ENCODE results near the gene SLC16A12. TPM values are rescaled to one million over a fixed set of nuclear protein-coding genes. Genes with fewer than 3 reads are reported as not detected.

The SLC16A12 gene
- total RNA-seq, 1 donor from 2014 or later: 0.21 TPM

DNA sequence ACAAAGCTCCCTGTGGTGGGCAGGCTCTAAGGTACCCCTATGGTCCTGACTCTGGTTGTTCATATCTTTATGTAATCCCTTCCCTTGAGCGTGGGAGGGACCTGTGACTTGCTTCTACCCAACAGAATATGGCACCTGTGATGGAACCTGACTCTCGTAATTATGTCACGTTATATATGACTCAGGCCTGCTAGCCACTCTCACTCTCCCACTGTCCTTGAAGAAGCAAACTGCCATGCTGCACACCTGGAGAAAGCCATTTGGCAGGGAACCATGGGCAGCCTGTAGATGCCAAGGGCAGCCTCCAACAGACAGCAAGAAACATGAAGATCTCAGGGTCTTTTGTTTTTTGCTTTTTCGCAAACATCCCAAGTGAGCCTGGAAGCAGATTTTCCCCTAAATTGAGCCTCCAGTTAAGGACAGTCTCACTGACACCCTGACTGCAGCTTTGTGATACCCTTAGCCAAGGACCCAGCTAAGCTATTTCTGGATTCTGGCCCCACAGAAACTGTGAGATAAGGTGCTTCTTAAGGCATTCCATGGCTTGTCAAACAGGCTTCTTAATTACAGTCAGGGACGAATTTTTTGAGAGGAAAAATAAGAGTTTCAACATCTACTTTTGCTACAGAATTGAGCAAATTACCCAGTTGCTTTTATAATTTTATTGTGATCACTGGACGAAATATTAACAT lies 71.4 kb downstream of the SLC16A12 start:
- no peak for DNase-seq (ENCODE audit: low spot score)
- Mint-ChIP-seq H3K27me3 (ENCODE audit: unreplicated experiment) (no peaks in the 10 kb centered on the region), H3K4me1 (ENCODE audit: unreplicated experiment) (no peaks in the 10 kb centered on the region), H3K9me3 (ENCODE audit: unreplicated experiment) (no peaks in the 10 kb centered on the region), H3K36me3 (ENCODE audit: low read depth, unreplicated experiment) (no peaks in the 10 kb centered on the region), H3K27ac (ENCODE audit: unreplicated experiment) (no peak overlapping the region), H3K4me3 (ENCODE audit: unreplicated experiment) (no peak overlapping the region)
- TF ChIP-seq, protein P1, sequence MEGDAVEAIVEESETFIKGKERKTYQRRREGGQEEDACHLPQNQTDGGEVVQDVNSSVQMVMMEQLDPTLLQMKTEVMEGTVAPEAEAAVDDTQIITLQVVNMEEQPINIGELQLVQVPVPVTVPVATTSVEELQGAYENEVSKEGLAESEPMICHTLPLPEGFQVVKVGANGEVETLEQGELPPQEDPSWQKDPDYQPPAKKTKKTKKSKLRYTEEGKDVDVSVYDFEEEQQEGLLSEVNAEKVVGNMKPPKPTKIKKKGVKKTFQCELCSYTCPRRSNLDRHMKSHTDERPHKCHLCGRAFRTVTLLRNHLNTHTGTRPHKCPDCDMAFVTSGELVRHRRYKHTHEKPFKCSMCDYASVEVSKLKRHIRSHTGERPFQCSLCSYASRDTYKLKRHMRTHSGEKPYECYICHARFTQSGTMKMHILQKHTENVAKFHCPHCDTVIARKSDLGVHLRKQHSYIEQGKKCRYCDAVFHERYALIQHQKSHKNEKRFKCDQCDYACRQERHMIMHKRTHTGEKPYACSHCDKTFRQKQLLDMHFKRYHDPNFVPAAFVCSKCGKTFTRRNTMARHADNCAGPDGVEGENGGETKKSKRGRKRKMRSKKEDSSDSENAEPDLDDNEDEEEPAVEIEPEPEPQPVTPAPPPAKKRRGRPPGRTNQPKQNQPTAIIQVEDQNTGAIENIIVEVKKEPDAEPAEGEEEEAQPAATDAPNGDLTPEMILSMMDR (IDR thresholded peaks at IDR 0.05; ENCODE audit: unreplicated experiment): no peak

DNA sequence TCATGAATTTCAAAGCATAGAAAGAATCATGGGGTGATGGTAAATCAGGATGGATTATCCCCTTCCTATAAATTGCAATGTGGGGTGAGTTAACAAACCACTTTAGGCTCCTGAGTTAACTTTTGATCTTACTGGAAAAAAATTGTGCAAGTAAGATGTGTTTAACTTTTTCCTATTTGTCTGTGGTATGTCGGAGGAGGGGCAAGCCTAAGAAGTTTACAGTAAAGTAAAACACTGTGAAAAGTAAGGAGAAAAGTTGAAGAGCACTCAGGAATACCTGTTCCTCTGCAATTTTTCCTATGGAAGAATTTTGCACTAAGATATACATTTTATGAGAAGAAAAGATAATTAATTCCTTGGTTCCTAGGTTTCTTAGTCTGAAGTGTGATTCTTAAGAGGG lies 76.6 kb downstream of the SLC16A12 start:
- TF ChIP-seq, protein P1 (IDR thresholded peaks at IDR 0.05; ENCODE audit: unreplicated experiment): no peak
- Mint-ChIP-seq H3K27me3 (ENCODE audit: unreplicated experiment) (no peaks in the 10 kb centered on the region), H3K27ac (ENCODE audit: unreplicated experiment) (no peak overlapping the region), H3K4me3 (ENCODE audit: unreplicated experiment) (no peak overlapping the region), H3K36me3 (ENCODE audit: low read depth, unreplicated experiment) (no peaks in the 10 kb centered on the region), H3K9me3 (ENCODE audit: unreplicated experiment) (no peaks in the 10 kb centered on the region), H3K4me1 (ENCODE audit: unreplicated experiment) (peaks cover 13% of the 10 kb centered on the region)
- no peak for DNase-seq (ENCODE audit: low spot score)

DNA sequence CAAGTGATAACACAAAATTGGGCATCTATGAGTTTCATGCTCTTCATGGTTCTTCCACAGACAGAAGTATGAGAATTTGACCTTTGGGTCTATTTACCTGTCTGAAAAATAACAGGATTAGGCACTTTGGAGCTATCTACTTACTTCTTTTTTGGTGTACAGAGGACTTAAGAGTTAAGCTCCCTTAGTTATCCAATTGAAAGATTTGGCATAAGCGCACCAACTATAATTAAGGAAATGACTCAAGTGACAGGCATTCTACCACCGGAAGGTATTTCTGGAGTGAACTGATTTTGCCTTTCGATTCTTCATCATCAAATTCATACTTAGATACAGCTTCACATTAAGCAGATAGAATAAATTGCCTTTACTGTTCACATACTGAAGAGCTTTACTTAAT lies 77.1 kb downstream of the SLC16A12 start:
- Mint-ChIP-seq H3K9me3 (ENCODE audit: unreplicated experiment) (no peaks in the 10 kb centered on the region), H3K4me3 (ENCODE audit: unreplicated experiment) (no peak overlapping the region), H3K4me1 (ENCODE audit: unreplicated experiment) (peaks cover 13% of the 10 kb centered on the region), H3K27me3 (ENCODE audit: unreplicated experiment) (no peaks in the 10 kb centered on the region), H3K27ac (ENCODE audit: unreplicated experiment) (no peak overlapping the region), H3K36me3 (ENCODE audit: low read depth, unreplicated experiment) (no peaks in the 10 kb centered on the region)
- no peak for DNase-seq (ENCODE audit: low spot score)
- TF ChIP-seq, protein P1 (IDR thresholded peaks at IDR 0.05; ENCODE audit: unreplicated experiment): no peak

DNA sequence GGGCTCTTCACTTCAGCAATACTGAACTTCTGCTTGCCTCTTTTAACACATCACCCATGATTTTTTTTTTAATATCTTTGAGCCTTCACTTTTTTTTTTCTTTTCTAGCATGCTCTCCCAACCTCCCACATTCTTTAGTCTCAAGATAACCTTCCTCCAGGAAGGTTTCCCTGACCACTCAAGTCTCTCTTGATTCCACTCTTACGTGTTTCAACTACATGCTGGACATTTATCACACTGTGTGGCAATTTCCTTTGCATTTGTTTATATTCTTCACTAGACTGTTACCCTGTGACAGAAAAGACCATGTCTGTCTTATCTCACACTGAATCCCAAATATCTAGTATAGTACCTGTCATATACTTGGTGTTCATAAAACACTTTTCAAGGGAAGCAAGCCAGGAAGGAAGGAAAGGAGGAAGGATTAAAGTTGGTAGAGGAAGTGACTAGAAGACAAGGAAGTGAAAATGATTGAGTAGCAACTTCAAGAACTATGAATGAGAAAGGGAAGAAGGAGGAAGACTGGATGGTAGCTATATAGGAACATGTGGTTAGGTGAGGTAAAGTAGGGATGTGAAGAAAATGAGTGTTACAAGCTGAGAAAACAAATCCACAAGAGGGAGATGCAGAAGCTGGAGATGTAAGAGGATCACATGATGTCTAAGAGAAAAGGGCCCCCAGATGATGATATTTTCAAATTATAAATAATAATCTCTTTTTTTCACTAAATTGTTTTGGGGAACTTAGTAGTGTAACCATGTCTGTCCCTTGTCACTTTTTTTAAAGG lies 80.6 kb downstream of the SLC16A12 start:
- Mint-ChIP-seq H3K27me3 (ENCODE audit: unreplicated experiment) (no peaks in the 10 kb centered on the region), H3K4me1 (ENCODE audit: unreplicated experiment) (peaks cover 13% of the 10 kb centered on the region), H3K36me3 (ENCODE audit: low read depth, unreplicated experiment) (no peaks in the 10 kb centered on the region), H3K4me3 (ENCODE audit: unreplicated experiment) (no peak overlapping the region), H3K27ac (ENCODE audit: unreplicated experiment) (no peak overlapping the region), H3K9me3 (ENCODE audit: unreplicated experiment) (no peaks in the 10 kb centered on the region)
- DNase-seq (ENCODE audit: low spot score): no peak
- TF ChIP-seq, protein P1 (IDR thresholded peaks at IDR 0.05; ENCODE audit: unreplicated experiment): no peak

DNA sequence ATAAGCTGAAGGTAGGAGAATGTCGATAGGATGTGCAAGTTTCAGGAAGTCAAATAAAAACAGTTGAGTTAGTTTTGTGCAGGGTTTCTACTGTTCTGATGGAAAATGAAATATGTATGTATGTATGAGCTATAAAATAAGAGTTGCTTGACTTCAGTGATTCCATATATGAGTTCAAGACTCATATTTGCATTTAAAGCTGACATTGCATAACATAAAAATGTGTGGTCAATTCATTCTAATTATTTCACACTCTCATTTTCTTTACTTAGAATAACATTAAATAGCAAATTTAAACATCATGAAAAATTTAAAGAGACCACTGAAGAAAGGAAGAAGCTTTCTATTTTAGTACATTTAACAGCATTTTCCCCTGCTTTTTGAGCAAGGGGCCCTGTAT lies 83.2 kb downstream of the SLC16A12 start:
- H3K27me3 Mint-ChIP-seq (ENCODE audit: unreplicated experiment): no peaks in the 10 kb centered on the region
- H3K4me1 Mint-ChIP-seq (ENCODE audit: unreplicated experiment): peaks cover 13% of the 10 kb centered on the region
- H3K27ac Mint-ChIP-seq (ENCODE audit: unreplicated experiment): no peak overlapping the region
- no peaks in the 10 kb centered on the region for H3K36me3 Mint-ChIP-seq (ENCODE audit: low read depth, unreplicated experiment)
- H3K4me3 Mint-ChIP-seq (ENCODE audit: unreplicated experiment): no peak overlapping the region
- H3K9me3 Mint-ChIP-seq (ENCODE audit: unreplicated experiment): no peaks in the 10 kb centered on the region
- DNase-seq (ENCODE audit: low spot score): no peak
- TF ChIP-seq, protein P1 (IDR thresholded peaks at IDR 0.05; ENCODE audit: unreplicated experiment): no peak
